H1 (cell line): ENCODE measurements around the gene SLC25A11. TPM values are rescaled to one million over a fixed set of nuclear protein-coding genes. Genes with fewer than 3 reads are reported as not detected.

Experiments
- CTCF ChIA-PET: fragments of 300-600 bp; sonication (Branson Sonifier 250); formaldehyde crosslinking; loops from one replicate; lab custom pipeline; 2021; ENCODE audit not compliant: partially characterized antibody; lab: Charles Lee
- POLR2A ChIA-PET: fragments of 300-600 bp; sonication (Branson Sonifier 250); formaldehyde crosslinking; loops from one replicate; lab custom pipeline; 2021; ENCODE audit warnings: inconsistent platforms; ENCODE audit not compliant: partially characterized antibody; lab: Charles Lee
- DNase-seq, 2 experiments: peaks; one replicate each; pipeline versions ENCODE4 v3.0.0 to v3.0.0-alpha.2; 2010 to 2022; ENCODE audit warnings: low spot score in 2 of 2, low read depth in 1 of 2, mixed read lengths in 1 of 2
- FAIRE-seq: peaks from 2 replicates; lab custom pipeline; 2011; peaks lifted over from hg19 to GRCh38; lab: Jason Lieb, UNC
- H2AFZ ChIP-seq: 2 replicates; pipeline ENCODE4 v1.8.1; 2012; ENCODE audit warnings: low read length, inconsistent platforms
- H2AK5ac ChIP-seq: 2 replicates; pipeline ENCODE4 v1.6.1; 2013; ENCODE audit warnings: low read depth, low read length
- H2BK120ac ChIP-seq: replicated peaks from 2 replicates; pipeline ENCODE3; 2013; ENCODE audit warnings: low read depth, low read length, inconsistent platforms
- H2BK12ac ChIP-seq: 2 replicates; pipeline ENCODE4 v1.6.1; 2013; ENCODE audit warnings: low read depth, low read length
- H2BK15ac ChIP-seq: 2 replicates; pipeline ENCODE4 v1.6.1; 2013; ENCODE audit warnings: low read length
- H2BK20ac ChIP-seq: 2 replicates; pipeline ENCODE4 v1.6.1; 2013; ENCODE audit warnings: low read length
- H2BK5ac ChIP-seq: 2 replicates; pipeline ENCODE4 v1.6.1; 2013; ENCODE audit warnings: low read depth, low read length
- H3K14ac ChIP-seq: 2 replicates; pipeline ENCODE4 v1.6.1; 2013; ENCODE audit warnings: inconsistent platforms; ENCODE audit not compliant: insufficient read length
- H3K18ac ChIP-seq: 2 replicates; pipeline ENCODE4 v1.6.1; 2013; ENCODE audit warnings: low read length; ENCODE audit errors: extremely low read depth
- H3K23ac ChIP-seq: 2 replicates; pipeline ENCODE4 v1.6.1; 2013; ENCODE audit warnings: inconsistent platforms; ENCODE audit not compliant: insufficient read length
- H3K23me2 ChIP-seq: 2 replicates; pipeline ENCODE4 v1.6.1; 2013; ENCODE audit warnings: low read depth, low read length
- H3K27ac ChIP-seq: 2 replicates; pipeline ENCODE4 v1.6.1; 2011; ENCODE audit warnings: low read depth, low read length, inconsistent platforms
- H3K27me3 ChIP-seq, 4 experiments: replicated peaks in 1 of 4; 1 replicate in 1 of 4; 2 replicates in 3 of 4; pipeline versions ENCODE4 v1.6.1 to v1.8.1; 2011 to 2013; ENCODE audit warnings: low read length in 3 of 4, mild to moderate bottlenecking in 3 of 4, inconsistent platforms in 2 of 4, mixed read lengths in 2 of 4, moderate library complexity in 1 of 4; ENCODE audit not compliant: control insufficient read depth in 3 of 4, insufficient read depth in 3 of 4; ENCODE audit errors: extremely low read depth in 1 of 4
- H3K36me3 ChIP-seq, 4 experiments: 2 replicates each; pipeline versions ENCODE4 v1.6.1 to v1.8.1; 2011 to 2013; ENCODE audit warnings: mild to moderate bottlenecking in 4 of 4, low read length in 3 of 4, moderate library complexity in 2 of 4, control low read depth in 1 of 4, inconsistent platforms in 1 of 4; ENCODE audit not compliant: insufficient read depth in 4 of 4, control insufficient read depth in 2 of 4
- H3K4ac ChIP-seq: replicated peaks from 2 replicates; pipeline ENCODE3; 2013; ENCODE audit warnings: low read length, low read depth, mixed read lengths, inconsistent platforms; ENCODE audit not compliant: insufficient read length
- H3K4me1 ChIP-seq, 4 experiments: replicated peaks in 1 of 4; 1 replicate in 1 of 4; 2 replicates in 3 of 4; pipeline versions ENCODE4 v1.6.1 to v1.8.1; 2011 to 2013; ENCODE audit warnings: low read length in 3 of 4, inconsistent platforms in 2 of 4, mixed read lengths in 1 of 4; ENCODE audit not compliant: insufficient read depth in 4 of 4, control insufficient read depth in 3 of 4
- H3K4me2 ChIP-seq, 2 experiments: 2 replicates each; pipeline versions ENCODE4 v1.6.1 to v1.8.1; 2011 to 2013; ENCODE audit warnings: low read depth in 2 of 2, low read length in 2 of 2, control low read depth in 1 of 2, inconsistent platforms in 1 of 2, mild to moderate bottlenecking in 1 of 2; ENCODE audit not compliant: insufficient read depth in 1 of 2
- H3K4me3 ChIP-seq, 4 experiments: fragments of 200-600, 300-600 bp in 1 of 4; sonication (generic), shearing (Covaris generic), sonication (Bioruptor Twin) in 1 of 4; 2 replicates each; pipeline versions ENCODE4 v1.5.1 to v1.8.1; 2011 to 2016; ENCODE audit warnings: low read length in 4 of 4, low read depth in 3 of 4, control low read depth in 2 of 4, inconsistent platforms in 2 of 4, mild to moderate bottlenecking in 2 of 4, mixed read lengths in 1 of 4, moderate library complexity in 1 of 4; ENCODE audit not compliant: insufficient read depth in 2 of 4; ENCODE audit errors: extremely low read depth in 1 of 4
- H3K56ac ChIP-seq: replicated peaks from 2 replicates; pipeline ENCODE3; 2013; ENCODE audit warnings: low read depth, mild to moderate bottlenecking, mixed read lengths, low read length, inconsistent platforms; ENCODE audit not compliant: insufficient read length
- H3K79me1 ChIP-seq: 2 replicates; pipeline ENCODE4 v1.6.1; 2013; ENCODE audit warnings: low read depth, low read length, control low read depth
- H3K79me2 ChIP-seq, 2 experiments: 2 replicates each; pipeline versions ENCODE4 v1.6.1 to v1.8.1; 2012 to 2013; ENCODE audit warnings: low read length in 2 of 2, mild to moderate bottlenecking in 2 of 2, inconsistent platforms in 1 of 2; ENCODE audit not compliant: insufficient read depth in 2 of 2, control insufficient read depth in 1 of 2
- H3K9ac ChIP-seq, 4 experiments: replicated peaks in 1 of 4; 1 replicate in 1 of 4; 2 replicates in 3 of 4; pipeline versions ENCODE4 v1.6.1 to v1.8.1; 2011 to 2013; ENCODE audit warnings: low read depth in 3 of 4, low read length in 3 of 4, control low read depth in 2 of 4, mild to moderate bottlenecking in 2 of 4, moderate library complexity in 2 of 4, inconsistent platforms in 1 of 4; ENCODE audit errors: extremely low read depth in 1 of 4
- H3K9me3 ChIP-seq, 2 experiments: 2 replicates each; pipeline versions ENCODE4 v1.6.1 to v1.8.1; 2012 to 2013; ENCODE audit warnings: mild to moderate bottlenecking in 2 of 2, moderate library complexity in 2 of 2, control low read depth in 1 of 2, inconsistent platforms in 1 of 2, low read depth in 1 of 2, low read length in 1 of 2, mixed read lengths in 1 of 2; ENCODE audit not compliant: insufficient read depth in 2 of 2
- H4K20me1 ChIP-seq, 2 experiments: replicated peaks in 1 of 2; 2 replicates each; pipeline versions ENCODE3 to v1.8.1; 2011 to 2013; ENCODE audit warnings: inconsistent platforms in 2 of 2, low read length in 2 of 2, mild to moderate bottlenecking in 1 of 2; ENCODE audit not compliant: insufficient read depth in 2 of 2, control insufficient read depth in 1 of 2
- H4K5ac ChIP-seq: 2 replicates; pipeline ENCODE4 v1.6.1; 2013; ENCODE audit warnings: low read length, low read depth, mixed read lengths, inconsistent platforms; ENCODE audit not compliant: insufficient read length
- H4K8ac ChIP-seq: 2 replicates; pipeline ENCODE4 v1.8.0; 2013; ENCODE audit warnings: mild to moderate bottlenecking, moderate library complexity, low read length, inconsistent platforms; ENCODE audit not compliant: insufficient read depth; ENCODE audit errors: extremely low read depth
- H4K91ac ChIP-seq: replicated peaks from 2 replicates; pipeline ENCODE3; 2013; ENCODE audit warnings: low read length, mixed read lengths, inconsistent platforms; ENCODE audit not compliant: insufficient read length
- CHD2 ChIP-seq: IDR thresholded peaks from 2 replicates; pipeline ENCODE4 v1.6.1; 2012; ENCODE audit warnings: low read length, improper control_type of control experiment
- CTCF ChIP-seq, 3 experiments: IDR thresholded peaks; 1 replicate in 2 of 3; 2 replicates in 1 of 3; pipeline versions ENCODE4 v1.5.1 to v1.6.1; 2011; ENCODE audit warnings: low read length in 3 of 3, mild to moderate bottlenecking in 3 of 3, inconsistent platforms in 2 of 3, low read depth in 1 of 3, moderate library complexity in 1 of 3; ENCODE audit not compliant: insufficient read depth in 1 of 3; ENCODE audit errors: control extremely low read depth in 1 of 3
- SIN3A ChIP-seq, 2 experiments: IDR thresholded peaks in 1 of 2; conservative IDR thresholded peaks in 1 of 2; 2 replicates each; pipeline ENCODE4 v1.6.1; 2011 to 2012; ENCODE audit warnings: low read length in 2 of 2, improper control_type of control experiment in 1 of 2, low read depth in 1 of 2, mild to moderate bottlenecking in 1 of 2
- SIRT6 ChIP-seq: IDR thresholded peaks from one replicate; pipeline ENCODE4 v1.7.1; 2012; ENCODE audit warnings: low read length, inconsistent platforms
- TCF12 ChIP-seq: IDR thresholded peaks from 2 replicates; pipeline ENCODE4 v1.6.1; 2011; ENCODE audit warnings: low read depth, mild to moderate bottlenecking, low read length
- WGBS, 2 experiments: shearing (Covaris generic) in 1 of 2; methylation state at CpG; one replicate each; pipeline versions ENCODE4 v1.1.6 to v1.1.7; 2013 to 2015; ENCODE audit warnings: low lambda C conversion rate in 2 of 2, mixed read lengths in 2 of 2, inconsistent platforms in 1 of 2, low coverage in 1 of 2, missing lambda C conversion rate in 1 of 2; ENCODE audit not compliant: insufficient replicate concordance in 2 of 2, insufficient coverage in 1 of 2, insufficient read length in 1 of 2; ENCODE audit errors: extremely low coverage in 1 of 2, missing lambda C conversion rate in 1 of 2; 5-methylcytosine and 5-hydroxymethylcytosine counted together
- polyA plus RNA-seq, 7 experiments: library from polyadenylated mRNA; depleted of rRNA in 3 of 7; stranded (reverse) in 5 of 7; unstranded in 2 of 7; fragments of >200 nt in 5 of 7; fragments of 200-250 nt in 2 of 7; gene quantifications; 1 replicate in 5 of 7; 2 replicates in 1 of 7; 4 replicates in 1 of 7; pipeline versions ENCODE4 v1.2.1 to v1.2.3, GENCODE V29; 2011 to 2013; ENCODE audit warnings: missing spikeins in 2 of 7, mixed read lengths in 2 of 7
- total RNA-seq: library from RNA; stranded (reverse); fragmentation: NEBNext Ultra II Directional; extraction: Animal tissue kit (Norgen Biotek cat#: 25700); gene quantifications from 2 replicates; pipeline ENCODE4 v1.2.1, GENCODE V29; 2021

SLC25A11 gene
- total and polyA plus RNA-seq, 2 of the 8 experiments (the other 6 are each of a cell fraction or from before 2014, with no cell fraction given) = 55.9 to 97.0 TPM

DNA sequence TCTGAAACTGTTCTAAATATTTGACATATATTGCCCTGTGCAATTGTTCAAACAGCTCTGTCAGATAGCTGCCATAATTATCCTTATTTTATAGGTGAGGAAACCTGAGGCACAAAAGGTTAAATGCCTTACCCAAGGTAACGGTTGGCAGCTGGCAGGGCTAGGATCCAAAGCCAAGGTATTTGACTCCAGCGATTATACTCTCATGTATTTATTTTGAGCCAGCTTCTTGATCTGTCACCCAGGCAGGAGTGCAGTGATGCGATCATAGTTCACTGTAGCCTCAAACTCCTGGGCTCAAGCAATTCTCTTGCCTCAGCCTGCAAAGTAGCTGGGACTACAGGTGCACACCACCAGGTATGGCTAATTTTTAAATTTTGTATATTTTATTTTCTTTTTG lies 18.3 kb upstream of the SLC25A11 start:
- Histone ChIP-seq H3K79me2 (no peaks in the 10 kb centered on the region), H3K27ac (no peak overlapping the region), H4K8ac (no peak overlapping the region), H2AK5ac (no peak overlapping the region), H3K4me1 (peaks cover 0 to 10% (median 6%) of the 10 kb centered on the region in 4 experiments; a peak in 5 of 7 replicates), H3K4me2 (no peak overlapping the region), H3K18ac (no peak overlapping the region), H4K5ac (no peak overlapping the region), H2AFZ (no peak overlapping the region), H4K91ac (no peak overlapping the region), H3K9me3 (no peaks in the 10 kb centered on the region), H3K23me2 (no peaks in the 10 kb centered on the region), H2BK5ac (no peak overlapping the region), H3K79me1 (0 out of 2 replicates have a peak, but pooled peaks cover 2% of the 10 kb centered on the region), H3K36me3 (peaks cover 0 to 2% (median 0%) of the 10 kb centered on the region in 4 experiments; a peak in 2 of 8 replicates), H3K56ac (no peak overlapping the region), H2BK20ac (no peak overlapping the region), H3K9ac (no peak overlapping the region), H3K4me3 (no peak overlapping the region), H3K4ac (no peak overlapping the region), H2BK15ac (no peak overlapping the region), H2BK12ac (no peak overlapping the region), H2BK120ac (no peak overlapping the region), H4K20me1 (peaks cover 0 to 3% of the 10 kb centered on the region in 2 experiments), H3K27me3 (no peaks in the 10 kb centered on the region), H3K14ac (no peak overlapping the region), H3K23ac (no peak overlapping the region)
- CTCF ChIA-PET = interaction anchor here (1.3 to 4.3 kb wide), 4 partner anchors 9 to 22 kb away, joined by 4 to 32 read pairs (median 12); partner anchors contain the start of genes RNF167, SLC25A11 and SPAG7
- POLR2A ChIA-PET = interaction anchor here (27.4 to 32.4 kb wide), 2 partner anchors 2 to 11 kb away, joined by 987 read pairs; partner anchors contain the start of genes ENO3, PFN1, RNF167 and SLC25A11
- FAIRE-seq = no peak
- TF ChIP-seq CTCF (IDR thresholded peaks at IDR 0.05; ENCODE audit: control extremely low read depth in 1 of 3, insufficient read depth in 1 of 3, low read depth in 1 of 3, low read length in 3 of 3) = no peak
- no peak for TF ChIP-seq SIRT6
- no peak for TF ChIP-seq TCF12
- no peak for TF ChIP-seq CHD2
- no peak for TF ChIP-seq SIN3A (conservative IDR thresholded peaks at IDR 0.05 in 1 of 2, IDR thresholded peaks at IDR 0.05 in 1 of 2; ENCODE audit: low read depth in 1 of 2, low read length in 2 of 2)
- 91% methylated on average over 3 of the region's 3 CpGs; no CpG with 5 or more reads in 1 of the 2 experiments for WGBS, 2 experiments
- DNase-seq = no peak
